GM12865 (cell line): Measurements from ENCODE around the gene ZNF575.

ENCODE experiments used
- DNase-seq: peaks from one replicate; pipeline ENCODE4 v3.0.0; 2010; ENCODE audit warnings: low read depth
- H3K4me3 ChIP-seq: 2 replicates; pipeline ENCODE4 v1.5.1; 2011; ENCODE audit warnings: mild to moderate bottlenecking, low read depth, low read length, control low read depth
- CTCF ChIP-seq: IDR thresholded peaks from 2 replicates; pipeline ENCODE4 v1.5.1; 2011; ENCODE audit warnings: low read length, control low read depth, low read depth, inconsistent platforms; ENCODE audit not compliant: insufficient read depth; ENCODE audit errors: missing control alignments

The ZNF575 gene

GRCh38 chr19:43533546-43534304, 737 bp downstream of the ZNF575 start:
- peak overlapping the region; percentile 84 for H3K4me3 ChIP-seq
- peak; percentile 98 for DNase-seq
- TF ChIP-seq CTCF, result no peak

- no peak overlapping the region for H3K4me3 ChIP-seq
- TF ChIP-seq CTCF, result no peak
- DNase-seq, result no peak
These were observed 1.4 kb downstream of the ZNF575 start for GRCh38 chr19:43534305-43534815.

GRCh38 chr19:43534816-43535761, 2.1 kb downstream of the ZNF575 start:
- TF ChIP-seq CTCF, result peak; percentile 40
- H3K4me3 ChIP-seq, result no peak overlapping the region
- DNase-seq, result peak; percentile 35

GRCh38 chr19:43538922-43539321, 5.9 kb downstream of the ZNF575 start:
- no peak for DNase-seq
- H3K4me3 ChIP-seq, result no peak overlapping the region
- TF ChIP-seq CTCF, result no peak

GRCh38 chr19:43540381-43540780, 7.4 kb downstream of the ZNF575 start:
- no peak for DNase-seq
- no peak overlapping the region for H3K4me3 ChIP-seq
- TF ChIP-seq CTCF, result no peak

GRCh38 chr19:43541920-43542650, 9.1 kb downstream of the ZNF575 start:
- DNase-seq, result no peak
- no peak for TF ChIP-seq CTCF

More at GRCh38 chr19:43541920-43542650, 9.1 kb downstream of the ZNF575 start:
- no peak overlapping the region for H3K4me3 ChIP-seq
